DMS 273 (cell line): ENCODE results near the gene ADGRB3.
"Not testable (repeated sequence)": the region's sequence is repeated elsewhere in the genome, so short reads cannot be mapped to it uniquely, and the experiment has no call there.

ENCODE experiments used
- DNase-seq: peaks from one replicate; lab custom pipeline; 2025; ENCODE audit not compliant: unreplicated experiment; lab: John Stamatoyannopoulos, UW

ADGRB3 gene

GRCh38 chr6:68778356-68779020 lies 143.4 kb downstream of the ADGRB3 start:
- peak; percentile 91 for DNase-seq

DNA sequence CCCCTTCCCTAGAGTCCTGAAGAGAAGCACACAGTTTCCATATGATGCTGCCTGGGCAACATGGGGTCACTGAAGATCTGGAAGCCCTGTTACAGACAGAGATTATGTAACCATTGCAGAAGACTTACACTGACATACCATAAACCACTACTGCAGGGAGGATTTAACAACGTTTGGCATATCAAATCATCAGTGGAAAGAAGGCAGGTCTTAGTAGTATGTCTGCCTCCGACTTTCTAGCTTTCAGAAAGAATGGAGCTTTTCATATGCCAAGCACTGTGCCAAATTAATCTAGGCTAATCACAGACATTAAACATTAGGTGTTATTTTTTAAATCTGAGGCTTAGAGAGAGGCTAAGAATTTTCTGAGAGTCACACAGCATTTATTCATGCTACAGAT lies 144.3 kb downstream of the ADGRB3 start:
- DNase-seq, result no peak

DNA sequence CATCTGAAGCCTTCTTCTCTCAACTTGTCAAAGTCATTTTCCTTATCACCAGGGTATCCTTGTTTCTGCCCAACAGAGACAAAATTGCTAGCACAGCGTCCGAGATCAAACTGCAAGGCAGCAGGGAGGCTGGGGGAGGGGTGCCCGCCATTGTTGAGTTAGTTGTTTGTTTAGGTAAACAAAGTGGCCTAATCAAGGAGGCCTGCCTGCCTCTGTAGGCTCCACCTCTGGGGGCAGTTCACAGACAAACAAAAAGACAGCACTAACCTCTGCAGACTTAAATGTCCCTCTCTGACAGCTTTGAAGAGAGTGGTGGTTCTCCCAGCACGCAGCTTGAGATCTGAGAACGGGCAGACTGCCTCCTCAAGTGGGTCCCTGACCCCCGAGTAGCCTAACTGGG lies 155.0 kb downstream of the ADGRB3 start:
- DNase-seq, result not testable (repeated sequence)

GRCh38 chr6:68814976-68815375 lies 179.9 kb downstream of the ADGRB3 start:
- DNase-seq, result not testable (repeated sequence)

- peak; percentile 31 for DNase-seq
These were observed 191.4 kb downstream of the ADGRB3 start for GRCh38 chr6:68826501-68826900.

DNA sequence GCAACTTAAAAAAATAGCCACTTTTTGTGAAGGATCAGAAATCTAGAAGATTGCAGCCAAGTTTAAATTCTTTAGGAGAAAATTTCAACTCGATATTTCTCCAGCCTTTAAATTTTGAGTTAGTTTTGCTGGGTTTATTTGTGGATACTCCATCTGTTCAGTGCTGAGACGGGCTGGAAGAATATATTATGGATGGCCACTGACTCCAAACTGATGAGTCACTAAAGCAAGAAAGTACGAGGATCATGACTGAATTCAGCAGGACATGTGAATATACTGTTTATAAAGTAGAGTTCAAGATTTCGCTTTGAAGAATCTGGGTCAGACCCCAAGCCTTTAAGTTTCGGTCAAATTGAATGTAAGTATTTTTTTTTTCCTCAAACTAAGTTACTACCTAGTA lies 199.5 kb downstream of the ADGRB3 start:
- DNase-seq, result peak; percentile 72

DNA sequence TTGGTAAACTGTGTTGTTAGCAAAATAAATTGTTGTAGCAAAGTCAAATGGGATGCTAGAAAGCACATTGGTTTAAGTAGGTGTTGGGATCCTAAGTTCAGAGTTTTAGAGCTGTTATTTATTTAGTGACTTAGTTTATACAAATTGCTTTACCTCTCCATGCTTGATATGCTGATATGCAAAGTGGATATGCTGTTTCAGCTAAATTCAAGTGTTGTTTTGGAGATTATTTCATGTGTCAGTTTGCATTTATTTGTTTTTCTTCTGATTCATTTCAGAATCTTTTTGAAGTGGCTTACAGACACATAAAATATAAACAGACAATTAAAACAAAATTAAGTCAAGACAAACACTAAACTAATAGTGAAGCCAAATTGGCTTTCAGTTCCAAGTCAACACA lies 203.5 kb downstream of the ADGRB3 start:
- no peak for DNase-seq

- no peak for DNase-seq
These were observed 217.7 kb downstream of the ADGRB3 start for GRCh38 chr6:68852791-68853190.

DNA sequence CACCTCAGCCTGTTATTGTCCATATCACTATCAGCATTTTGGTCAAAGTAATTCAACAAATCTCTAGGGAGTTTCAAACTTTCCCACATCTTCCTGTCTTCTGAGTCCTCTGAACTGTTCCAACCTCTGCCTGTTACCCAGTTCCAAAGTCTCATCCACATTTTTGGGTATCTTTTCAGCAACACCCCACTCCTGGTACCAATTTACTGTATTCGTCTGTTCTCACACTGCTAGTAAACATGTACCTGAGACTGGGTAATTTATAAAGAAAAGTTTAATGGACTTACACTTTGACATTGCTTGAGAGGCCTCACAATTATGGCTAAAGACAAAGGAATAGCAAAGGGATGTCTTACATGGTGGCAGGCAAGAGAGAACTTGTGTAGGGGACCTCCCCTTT lies 224.2 kb downstream of the ADGRB3 start:
- DNase-seq, result no peak

DNA sequence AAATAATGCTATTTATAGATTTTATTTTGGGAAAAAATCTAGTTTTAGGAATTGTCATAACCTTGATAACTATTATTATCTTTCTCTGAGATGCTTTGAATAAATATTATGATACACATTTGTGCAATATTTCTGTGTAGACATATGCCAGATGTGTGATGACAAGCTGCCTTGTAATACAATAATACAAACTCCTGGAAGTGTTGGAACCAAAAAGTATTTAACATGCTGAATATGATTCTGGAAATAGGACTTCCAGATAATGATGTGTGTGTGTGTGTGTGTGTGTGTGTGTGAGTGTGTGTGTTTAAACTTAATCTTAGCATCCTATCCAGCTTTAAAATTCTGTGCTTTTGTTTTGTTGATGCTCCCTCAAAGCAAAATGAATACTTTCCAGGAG lies 233.6 kb downstream of the ADGRB3 start:
- DNase-seq, result no peak

- DNase-seq, result peak; percentile 3
These were observed 238.2 kb downstream of the ADGRB3 start for GRCh38 chr6:68873236-68873635.

- DNase-seq, result no peak
These were observed 239.7 kb downstream of the ADGRB3 start for GRCh38 chr6:68874747-68875146.

DNA sequence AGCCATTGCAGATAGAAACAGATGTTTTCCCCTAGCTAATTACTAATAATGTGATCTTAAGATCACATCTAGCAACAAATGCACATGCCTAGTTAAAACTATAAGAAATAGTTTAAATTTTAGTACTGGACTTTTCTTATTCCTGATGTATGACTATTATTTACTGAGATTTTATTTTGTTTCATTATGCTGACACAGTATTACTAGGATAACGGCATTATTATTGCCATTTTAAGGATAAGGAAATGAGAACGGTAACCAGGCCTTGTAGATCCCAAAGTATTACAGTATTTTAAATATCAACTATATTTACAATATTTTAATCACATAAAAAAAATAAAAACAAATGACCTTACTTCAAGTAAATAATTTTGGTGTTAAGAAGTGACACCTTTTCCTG lies 240.3 kb downstream of the ADGRB3 start:
- DNase-seq, result no peak

- DNase-seq, result peak; percentile 41
These were observed 241.9 kb downstream of the ADGRB3 start for GRCh38 chr6:68876792-68877493.

DNA sequence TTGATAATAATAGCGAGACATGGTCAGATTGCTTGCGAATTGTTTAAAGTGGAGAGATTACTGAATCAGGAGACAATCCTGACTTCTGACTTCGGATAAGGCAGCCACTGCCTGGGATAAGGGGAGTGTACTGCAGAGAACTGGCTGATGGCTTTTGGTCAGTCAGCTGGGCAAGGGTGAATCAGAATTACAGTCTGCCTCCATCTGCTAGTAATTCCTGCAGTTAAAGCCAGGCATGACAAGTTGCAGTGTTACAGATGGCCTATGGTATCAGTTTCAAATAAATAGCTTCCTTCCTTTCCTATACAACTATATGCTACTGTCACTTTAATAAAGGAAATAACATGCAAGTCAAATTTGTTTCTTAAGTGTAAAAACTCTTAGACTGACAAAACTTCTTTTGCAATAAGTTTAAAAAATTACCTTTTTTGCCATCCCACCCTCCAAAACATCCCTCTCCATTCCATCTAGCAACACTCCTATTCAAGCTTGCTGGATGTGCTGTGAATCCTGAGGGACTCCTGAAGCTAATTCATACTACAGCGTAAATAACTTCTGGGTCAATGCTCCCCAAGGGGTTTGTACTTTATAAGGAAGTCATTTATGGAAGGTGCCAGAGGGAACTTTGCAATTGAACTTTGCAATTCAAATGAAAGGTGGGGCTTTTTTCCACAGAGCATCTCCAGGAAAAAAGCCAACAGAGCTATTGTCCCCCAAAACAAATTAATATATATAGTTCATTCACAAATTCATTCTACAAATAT lies 245.2 kb downstream of the ADGRB3 start:
- DNase-seq, result peak; percentile 83

DNA sequence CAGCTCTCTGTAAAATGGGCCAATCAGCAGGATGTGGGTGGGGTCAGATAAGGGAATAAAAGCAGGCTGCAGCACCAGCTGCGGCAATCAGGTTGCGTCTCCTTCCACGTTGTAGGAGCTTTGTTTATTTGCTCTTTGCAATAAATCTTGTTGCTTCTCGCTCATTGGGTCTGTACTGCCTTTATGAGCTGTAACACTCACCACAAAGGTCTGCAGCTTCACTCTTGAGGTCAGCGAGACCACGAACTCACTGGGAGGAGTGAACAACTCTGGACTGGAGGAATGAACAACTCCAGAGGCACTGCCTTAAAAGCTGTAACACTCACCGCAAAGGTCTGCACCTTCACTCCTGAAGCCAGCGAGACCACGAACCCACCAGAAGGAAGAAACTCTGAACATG lies 248.2 kb downstream of the ADGRB3 start:
- not testable (repeated sequence) for DNase-seq

GRCh38 chr6:68891419-68891818 lies 256.3 kb downstream of the ADGRB3 start:
- DNase-seq, result no peak

GRCh38 chr6:68892452-68892851 lies 257.4 kb downstream of the ADGRB3 start:
- no peak for DNase-seq

DNA sequence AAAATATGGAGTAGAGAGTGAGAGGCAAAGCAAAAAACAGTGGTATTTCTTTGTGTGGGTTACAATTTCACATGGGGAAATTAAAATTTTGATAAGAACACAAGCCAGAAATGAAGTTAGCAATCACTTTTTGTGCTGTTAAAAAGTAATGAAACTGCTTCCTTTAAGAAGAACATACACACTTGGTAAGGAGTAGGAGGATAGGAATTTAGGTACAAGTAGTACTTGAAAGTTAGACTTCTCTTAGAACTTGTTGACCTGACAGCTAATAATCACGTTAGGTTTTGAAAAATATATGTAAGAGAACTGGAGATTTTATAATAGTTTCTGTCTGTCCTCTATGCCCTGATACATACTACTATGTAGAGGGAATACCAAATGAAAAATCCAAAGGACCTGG lies 260.8 kb downstream of the ADGRB3 start:
- no peak for DNase-seq

DNA sequence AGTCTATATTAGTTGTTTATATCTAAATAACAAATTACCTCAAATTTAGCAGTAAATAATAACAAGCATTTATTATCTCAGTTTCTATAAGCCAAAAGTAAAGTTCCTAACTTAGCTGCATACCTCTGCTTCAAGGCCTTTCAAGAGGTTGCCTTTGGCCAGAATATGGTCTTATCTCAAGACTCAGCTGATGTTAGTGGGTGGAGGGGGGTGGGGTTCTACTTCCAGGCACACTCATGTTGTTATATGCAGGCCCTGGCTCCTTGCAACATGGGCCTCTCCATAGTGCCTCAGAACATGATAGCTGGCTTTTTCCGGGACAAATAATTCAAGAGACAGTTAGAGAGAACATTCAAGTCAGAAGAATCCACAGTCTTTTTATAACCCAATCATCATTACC lies 266.0 kb downstream of the ADGRB3 start:
- DNase-seq, result no peak

GRCh38 chr6:68911334-68911733 lies 276.3 kb downstream of the ADGRB3 start:
- no peak for DNase-seq

GRCh38 chr6:68911811-68912210 lies 276.7 kb downstream of the ADGRB3 start:
- no peak for DNase-seq
